HEK293T (cell line): ENCODE results near the gene BRICD5.

ENCODE experiments used
- BHLHE40 ChIP-seq: fragments of 450-650 bp; IDR thresholded peaks from 2 replicates; pipeline ENCODE4 v1.6.1; 2016; ENCODE audit warnings: mild to moderate bottlenecking, moderate library complexity, borderline replicate concordance
- FOXK2 ChIP-seq: fragments of 450-650 bp; IDR thresholded peaks from 2 replicates; pipeline ENCODE4 v1.6.1; 2016; ENCODE audit warnings: mild to moderate bottlenecking
- FOXM1 ChIP-seq: fragments of 450-650 bp; IDR thresholded peaks from 2 replicates; pipeline ENCODE4 v1.6.1; 2017; ENCODE audit warnings: mild to moderate bottlenecking, borderline replicate concordance
- LEF1 ChIP-seq: fragments of 450-650 bp; IDR thresholded peaks from 2 replicates; pipeline ENCODE4 v1.6.1; 2017; ENCODE audit warnings: mild to moderate bottlenecking, borderline replicate concordance

- TF ChIP-seq FOXM1 (no peak), LEF1 (no peak), BHLHE40 (no peak), FOXK2 (no peak)
Measured at GRCh38 chr16:2190659-2191445, 19.8 kb downstream of the BRICD5 start.
